GM19395 (cell line): ENCODE results near the gene PRSS58.

Experiments used
- ATAC-seq: cut with Tn5 transposase; IDR thresholded peaks from one replicate; pipeline ENCODE4 v1.9.1; 2021; ENCODE audit warnings: mild to moderate bottlenecking, moderate library complexity; ENCODE audit not compliant: unreplicated experiment

The PRSS58 gene, protein sequence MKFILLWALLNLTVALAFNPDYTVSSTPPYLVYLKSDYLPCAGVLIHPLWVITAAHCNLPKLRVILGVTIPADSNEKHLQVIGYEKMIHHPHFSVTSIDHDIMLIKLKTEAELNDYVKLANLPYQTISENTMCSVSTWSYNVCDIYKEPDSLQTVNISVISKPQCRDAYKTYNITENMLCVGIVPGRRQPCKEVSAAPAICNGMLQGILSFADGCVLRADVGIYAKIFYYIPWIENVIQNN

DNA sequence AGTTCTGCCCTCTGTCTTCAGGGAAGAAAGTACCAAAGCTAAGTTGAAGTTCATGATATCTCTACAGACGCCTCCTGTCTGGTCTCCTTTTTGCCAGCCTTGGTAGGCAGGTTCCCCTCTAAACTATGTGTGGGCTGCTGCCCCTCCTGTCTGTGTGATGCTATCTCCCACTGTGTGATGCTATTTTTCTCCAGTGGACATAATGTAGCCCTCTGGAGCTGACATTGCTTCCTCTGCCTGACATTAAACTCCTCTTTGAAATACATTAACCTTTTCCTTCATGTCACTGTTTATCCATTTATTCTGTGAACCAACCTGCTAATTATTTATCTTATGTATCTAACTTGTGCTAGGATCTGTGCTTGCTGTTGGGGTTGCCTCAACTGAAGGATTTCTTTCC lies at the start of gene PRSS58:
Gene PRSS58 (minus strand): TSS at position 101 of the 400 bp plus-strand sequence. CDS start 351 bp downstream, outside the sequence.
- no peak for ATAC-seq

DNA sequence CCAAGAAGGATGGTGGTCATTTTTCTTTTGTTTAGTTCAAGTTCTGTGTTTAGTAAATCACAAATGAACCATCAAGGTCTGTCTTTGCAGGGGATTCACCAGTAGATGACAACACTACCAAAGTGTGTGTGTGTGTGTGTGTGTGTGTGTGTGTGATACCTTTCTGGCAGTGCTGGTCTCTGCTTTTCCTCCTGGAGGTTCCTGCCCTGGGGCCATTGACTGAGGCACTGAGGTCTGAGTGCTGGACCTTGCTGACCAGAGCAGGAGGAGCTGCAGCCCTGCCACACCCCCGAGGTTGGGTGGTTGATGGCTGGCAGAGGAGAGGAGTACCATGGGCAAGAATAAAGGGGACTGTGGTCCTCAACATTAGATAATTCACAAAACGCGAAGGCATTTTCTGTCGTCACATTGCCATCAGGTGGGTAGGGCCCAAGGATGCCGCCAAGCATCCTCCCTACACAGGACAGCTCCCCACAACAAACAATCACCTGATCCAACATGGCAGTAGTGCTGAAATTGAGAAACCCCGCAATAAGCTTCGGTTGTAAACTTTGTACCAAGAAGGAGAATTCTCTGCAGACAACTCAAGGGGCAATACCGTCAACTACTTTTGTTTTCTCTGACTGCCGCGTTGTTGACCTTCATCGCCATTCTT lies 49.5 kb upstream of the PRSS58 start:
- no peak for ATAC-seq

DNA sequence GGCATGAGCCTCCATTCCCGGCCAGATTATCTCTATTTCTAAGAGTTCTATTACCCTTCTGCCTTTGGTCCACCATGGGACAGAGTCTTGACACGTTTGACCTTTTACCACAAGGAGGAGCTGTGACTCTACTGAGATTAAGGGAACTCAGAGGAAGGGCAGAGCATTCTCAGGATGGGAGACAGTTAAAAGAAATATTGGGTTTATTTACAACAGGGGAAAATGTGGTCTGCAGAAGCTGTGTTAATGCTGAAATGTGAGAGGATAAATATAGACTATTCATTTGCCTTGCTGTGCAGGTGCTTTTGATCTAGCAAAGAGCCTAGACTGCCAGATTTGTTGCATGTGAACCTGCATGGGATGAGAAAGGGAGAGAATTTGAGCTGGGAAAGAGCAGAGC lies 45.8 kb upstream of the PRSS58 start:
- no peak for ATAC-seq

DNA sequence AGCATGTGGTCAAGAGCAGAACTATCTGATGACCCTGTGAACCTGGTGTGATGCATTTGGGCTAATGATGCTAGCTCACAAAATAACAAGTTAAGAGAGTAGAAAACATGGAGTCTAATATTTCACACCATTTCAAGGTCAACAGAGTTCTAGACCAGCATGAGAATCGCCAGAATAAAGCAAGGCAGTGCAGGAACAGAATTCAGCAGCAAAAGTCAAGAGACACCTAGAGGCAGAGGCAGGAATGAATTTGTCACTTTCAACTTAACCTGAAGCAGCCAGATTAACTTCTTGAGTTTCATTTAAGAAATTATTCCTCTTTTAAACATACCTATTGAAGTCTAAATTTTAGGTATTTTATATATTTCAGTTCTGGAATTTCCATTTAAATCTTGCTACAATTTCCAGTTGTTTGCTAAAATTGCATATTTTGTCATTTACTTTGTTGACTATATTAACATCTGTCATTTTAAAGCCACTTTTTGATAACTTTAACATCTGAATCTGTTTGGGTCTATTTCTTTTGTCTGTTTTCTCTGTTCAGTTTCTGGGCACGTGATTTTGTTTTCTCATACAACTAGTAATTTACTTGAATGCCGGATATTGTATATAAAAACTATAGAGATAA lies 44.2 kb upstream of the PRSS58 start:
- ATAC-seq: no peak

DNA sequence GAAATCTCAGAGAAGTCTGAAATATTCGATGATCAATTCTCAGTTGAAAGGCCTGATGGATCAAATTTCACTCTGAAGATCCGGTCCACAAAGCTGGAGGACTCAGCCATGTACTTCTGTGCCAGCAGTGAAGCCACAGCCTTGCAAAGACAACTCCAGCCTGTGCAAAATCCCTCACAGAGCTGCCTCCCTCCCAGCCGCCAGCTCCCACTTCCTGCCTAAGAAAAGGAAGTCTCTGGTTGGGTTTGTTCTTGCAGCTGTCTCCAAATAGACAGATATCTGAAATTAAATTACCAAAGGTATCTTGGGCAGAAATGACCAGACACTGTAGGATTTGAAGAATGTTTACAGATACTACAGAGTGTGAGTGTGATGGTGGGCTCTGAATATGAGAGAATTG lies 43.4 kb upstream of the PRSS58 start:
- no peak for ATAC-seq

DNA sequence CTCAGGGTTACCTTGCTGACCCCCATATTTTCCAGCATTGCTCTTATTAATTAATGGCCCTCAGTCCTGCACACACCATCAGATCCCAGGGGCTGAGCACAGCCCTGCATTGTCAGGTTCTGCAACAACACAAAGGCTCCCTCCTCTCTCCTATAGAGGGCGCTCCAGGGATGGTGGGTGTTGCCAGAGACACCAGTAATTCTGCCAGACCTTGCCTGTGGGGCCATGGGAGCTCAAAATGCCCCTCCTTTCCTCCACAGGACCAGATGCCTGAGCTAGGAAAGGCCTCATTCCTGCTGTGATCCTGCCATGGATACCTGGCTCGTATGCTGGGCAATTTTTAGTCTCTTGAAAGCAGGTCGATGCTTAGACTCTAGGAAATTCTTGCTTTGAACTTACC lies 42.8 kb upstream of the PRSS58 start:
- no peak for ATAC-seq

DNA sequence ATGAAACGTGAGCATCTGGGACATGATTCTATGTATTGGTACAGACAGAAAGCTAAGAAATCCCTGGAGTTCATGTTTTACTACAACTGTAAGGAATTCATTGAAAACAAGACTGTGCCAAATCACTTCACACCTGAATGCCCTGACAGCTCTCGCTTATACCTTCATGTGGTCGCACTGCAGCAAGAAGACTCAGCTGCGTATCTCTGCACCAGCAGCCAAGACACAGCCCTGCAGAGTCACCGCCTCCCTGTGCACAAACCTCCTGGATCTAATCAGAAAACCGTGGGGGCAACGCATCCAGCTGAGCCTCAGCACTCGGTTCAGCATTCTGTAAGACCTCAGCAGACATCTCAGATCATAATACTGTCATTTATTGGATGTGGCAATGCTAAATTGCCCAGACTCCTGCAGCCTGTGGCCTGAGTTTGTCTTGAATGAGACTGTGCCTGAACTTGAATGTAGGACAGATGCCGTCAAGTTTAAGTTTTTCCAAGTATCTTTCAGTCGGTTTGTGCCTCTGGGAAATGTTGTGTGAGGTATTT lies 41.5 kb upstream of the PRSS58 start:
- no peak for ATAC-seq

DNA sequence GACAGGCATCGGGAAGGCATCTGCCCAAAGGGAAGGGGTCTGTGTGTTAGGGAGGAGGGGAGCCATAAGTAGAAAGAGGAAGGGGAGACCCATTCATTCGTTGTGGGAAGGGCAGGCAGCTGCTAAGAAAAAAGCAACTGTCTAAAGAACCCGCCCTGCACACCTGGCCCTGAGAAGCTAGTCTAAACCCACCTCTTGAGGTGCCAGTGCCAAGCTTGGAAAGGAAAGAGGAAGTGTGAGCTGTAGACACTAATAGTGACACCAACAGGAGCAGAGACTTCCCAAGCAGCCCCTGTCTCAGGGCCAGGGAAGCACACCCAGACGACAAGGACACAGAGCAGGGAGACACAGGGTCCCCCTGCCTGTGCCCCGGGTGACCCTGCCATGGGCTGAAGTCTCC lies 40.8 kb upstream of the PRSS58 start:
- no peak for ATAC-seq

DNA sequence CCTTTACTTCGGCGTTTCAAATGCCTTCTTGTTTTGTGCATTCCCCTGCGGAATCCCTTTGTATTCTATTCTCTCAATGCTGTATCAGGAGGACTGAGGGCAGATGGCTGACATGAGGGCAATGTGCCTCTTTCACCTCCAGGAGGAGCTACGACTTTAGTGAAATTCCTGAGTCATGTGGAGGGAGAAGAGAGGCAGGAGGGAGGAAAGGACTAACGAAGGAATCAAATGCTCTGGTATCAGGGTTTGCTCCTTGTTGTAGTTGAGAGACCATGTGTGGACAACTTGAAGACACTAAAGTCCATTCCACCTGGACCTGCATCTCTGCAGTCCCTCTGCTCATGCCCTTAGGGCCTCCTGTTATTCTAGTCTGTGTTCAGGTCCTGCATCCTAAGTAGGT lies 40.2 kb upstream of the PRSS58 start:
- ATAC-seq: no peak

DNA sequence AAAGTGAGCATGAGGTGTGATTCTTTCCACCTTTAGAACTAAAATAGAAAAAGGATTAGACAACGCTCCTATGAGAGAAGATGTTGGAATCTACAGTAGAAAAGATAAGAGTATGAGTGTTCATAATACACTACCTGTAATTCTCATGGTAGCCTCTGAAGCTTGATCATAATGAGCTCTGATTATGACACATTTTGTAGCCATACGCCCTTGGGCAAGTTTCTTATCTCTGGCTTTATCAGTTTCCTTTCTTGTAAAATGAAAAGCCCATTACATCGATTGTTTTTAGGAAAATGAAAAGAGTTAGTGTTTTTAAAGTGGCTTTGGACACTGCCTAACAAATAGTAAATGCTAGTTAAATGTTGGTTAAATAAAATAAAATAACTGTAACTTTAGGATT lies 22.4 kb upstream of the PRSS58 start:
- ATAC-seq: no peak

DNA sequence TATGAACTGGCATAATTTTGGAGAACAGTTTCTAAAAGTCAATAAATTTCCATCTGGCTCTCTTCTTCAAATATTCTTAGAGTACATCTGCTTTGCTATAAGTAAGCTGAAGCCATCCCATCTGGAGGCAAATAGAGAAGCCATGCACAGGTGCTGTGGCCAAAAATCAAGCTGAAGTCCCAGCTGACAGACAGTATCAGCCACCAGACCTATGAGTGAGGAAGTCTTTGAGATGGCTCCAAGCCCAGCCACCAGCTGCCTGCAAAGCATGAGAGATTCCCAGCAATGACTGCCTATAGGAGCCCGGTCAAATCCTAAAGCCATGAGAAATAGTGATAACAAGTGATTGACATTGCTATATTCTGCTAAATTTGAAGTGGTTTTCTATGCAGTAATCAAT lies 21.7 kb upstream of the PRSS58 start:
- no peak for ATAC-seq

DNA sequence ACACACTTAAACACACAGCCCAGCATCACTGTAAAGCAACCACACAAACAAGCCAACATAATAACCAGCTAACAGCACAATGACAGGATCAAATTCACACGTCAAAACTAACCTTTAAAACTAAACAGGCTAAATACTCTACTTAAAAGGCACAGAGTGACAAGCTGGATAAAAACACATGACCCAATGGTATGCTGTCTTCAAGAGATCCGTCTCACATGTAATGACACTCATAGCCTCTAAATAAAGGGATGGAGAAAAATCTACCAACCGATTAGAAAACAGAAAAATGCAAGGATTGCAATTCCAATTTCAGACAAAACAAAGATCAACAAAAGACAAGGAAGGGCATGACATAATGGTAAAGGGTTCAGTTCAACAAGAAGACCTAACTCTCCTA lies 17.2 kb upstream of the PRSS58 start:
- ATAC-seq: no peak

DNA sequence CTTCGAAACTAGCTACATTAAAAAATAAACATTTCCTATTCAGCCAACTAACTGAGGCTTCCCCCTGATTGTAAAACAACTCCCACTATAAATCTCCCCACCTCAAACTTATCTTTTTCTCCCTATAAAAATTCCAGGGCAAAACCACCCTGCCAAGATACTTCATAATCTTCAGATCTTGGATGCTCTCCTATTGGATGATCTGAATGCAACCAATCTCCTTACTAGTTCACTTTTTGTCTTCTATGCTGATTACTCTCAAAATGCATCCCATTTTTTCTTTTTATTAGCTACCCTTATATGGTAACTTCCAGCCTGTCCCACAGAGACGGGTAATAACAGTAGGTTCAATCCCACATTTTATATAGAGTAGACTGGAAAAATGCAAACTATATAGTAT lies 15.0 kb upstream of the PRSS58 start:
- no peak for ATAC-seq

DNA sequence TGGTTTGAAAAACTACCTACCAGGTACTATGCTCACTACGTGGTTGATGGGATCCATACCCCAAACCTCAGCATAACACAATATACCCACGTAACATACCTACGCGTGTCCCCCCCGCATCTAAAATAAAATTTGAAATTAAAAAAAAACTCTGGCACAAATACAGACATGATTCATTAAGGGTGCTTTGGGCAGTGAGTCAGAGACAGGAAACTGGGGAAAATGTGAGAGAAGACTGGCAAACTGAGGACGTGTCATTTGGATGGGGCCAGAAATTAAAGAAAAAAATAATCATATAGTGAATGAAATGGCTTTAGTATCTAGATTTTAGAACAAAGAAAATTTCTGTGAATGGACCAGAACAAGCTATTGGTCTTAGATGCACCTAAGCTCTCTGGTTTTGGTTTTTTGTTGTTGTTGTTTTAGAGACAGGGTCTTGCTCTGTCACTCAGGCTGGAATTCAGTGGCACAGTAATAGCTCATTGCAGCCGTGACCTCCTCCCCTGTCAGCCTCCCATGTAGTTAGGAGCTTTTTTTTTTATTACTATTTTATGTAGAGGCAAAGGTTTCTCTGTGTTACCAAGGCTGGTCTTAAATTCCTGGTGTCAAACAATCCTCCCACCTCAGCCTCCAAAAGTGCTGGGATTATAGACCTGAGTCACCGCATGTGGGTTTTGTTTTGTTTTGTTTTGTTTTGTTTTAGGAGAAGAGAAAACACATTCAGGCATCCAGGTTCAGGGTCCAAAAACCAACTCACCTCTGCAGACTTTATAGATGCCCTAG lies 5.9 kb upstream of the PRSS58 start:
- ATAC-seq: no peak

DNA sequence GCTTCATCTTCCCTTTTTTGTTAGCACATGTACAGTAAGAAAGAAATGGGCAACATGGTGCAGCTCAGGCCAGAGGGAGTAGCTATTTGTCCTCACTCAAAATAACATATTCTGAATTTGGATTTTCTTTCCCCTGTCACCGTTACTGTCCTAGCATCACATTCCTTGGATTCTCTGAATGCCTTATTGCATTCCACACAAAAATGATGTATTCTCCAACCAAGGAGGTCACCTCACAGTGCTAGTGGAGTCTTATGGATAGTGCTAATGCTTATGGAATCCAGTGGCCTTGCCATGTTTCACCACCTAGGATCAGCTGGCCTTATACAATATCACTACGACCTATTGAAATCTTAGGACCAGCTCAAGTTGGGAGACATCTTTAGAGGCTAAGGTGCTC lies 7.2 kb downstream of the PRSS58 start:
- ATAC-seq: no peak

DNA sequence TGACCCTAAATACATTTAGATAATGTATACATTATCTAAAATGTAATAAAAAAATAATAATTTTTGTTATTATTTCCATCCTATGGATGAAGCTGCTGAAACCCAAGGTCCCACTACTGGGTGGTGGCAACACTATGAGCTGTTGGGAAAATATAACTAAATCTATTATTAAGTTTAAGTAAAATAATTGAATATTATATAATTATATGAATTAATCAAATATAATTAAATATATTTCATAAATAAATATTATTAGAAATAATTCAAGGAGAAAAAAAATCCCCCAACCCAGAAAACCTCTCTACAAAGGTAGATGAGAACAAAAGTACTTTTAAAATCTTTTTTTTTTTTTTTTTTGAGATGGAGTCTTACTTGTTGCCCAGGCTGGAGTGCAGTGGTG lies 7.9 kb downstream of the PRSS58 start:
- ATAC-seq: no peak

DNA sequence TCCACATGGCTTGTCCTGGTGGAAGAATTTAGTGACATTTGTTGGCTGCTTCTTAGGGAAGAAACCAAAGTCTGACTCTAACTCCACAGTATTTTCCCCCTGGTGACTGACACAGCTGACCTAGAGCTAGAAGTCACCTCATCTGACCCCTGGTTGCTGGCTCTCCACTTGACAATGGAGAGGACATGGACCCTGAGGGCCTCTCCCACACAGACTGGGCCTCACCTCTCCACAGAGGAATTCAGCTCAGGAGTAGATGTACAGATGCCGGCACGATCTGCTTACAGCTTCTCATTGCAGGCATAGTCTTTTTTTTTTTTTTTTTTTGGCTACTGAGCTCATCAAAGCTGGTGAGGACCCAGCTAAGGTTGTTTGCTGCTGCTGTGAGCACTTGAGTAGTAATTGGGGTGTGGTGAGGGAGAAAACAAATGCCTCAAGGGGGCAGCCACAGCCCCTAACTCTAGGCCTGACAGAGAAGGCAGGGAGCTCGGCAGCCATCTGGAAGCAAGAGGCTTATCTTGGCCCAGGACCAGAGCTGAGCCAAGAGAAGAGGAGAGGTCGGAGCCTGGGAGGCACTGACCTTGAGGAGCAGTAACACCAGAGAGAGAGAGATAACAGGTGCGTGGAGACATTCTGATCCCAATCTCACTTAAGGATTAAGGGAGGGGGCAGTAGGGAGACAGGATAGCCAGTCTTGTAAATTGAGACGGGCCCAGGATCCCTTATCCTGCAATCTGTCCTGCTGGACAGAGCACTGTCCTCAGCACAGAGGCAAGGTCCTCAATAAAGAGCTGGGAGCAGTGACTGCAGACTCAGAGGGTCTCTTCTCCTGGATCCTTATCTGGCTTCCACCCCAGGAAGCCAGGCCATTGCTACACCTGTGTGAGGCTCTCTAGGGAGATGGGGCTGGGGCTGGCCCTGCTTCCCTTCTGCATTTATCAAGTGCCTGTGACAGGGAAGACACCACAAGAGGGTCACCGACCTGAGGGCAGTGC lies 9.4 kb downstream of the PRSS58 start:
- no peak for ATAC-seq

DNA sequence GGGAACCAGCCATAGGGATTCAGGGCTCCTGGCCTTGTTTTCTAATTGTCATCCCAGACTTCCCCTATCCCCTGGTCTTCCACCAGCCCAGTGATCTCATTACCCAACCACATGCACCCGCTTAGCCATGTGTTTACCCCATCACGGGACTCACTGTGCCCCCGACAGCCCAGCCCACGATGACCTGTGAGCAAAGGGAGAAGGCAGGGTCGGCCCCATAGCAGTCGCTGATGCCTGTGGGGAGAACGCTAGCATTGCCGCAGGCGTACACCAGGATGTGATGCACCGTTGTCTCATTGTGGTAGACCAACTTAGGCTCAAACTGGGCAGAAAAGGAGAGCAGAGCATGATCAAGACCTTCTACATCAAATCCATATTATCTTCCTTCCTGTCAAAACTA lies 14.0 kb downstream of the PRSS58 start:
- no peak for ATAC-seq

DNA sequence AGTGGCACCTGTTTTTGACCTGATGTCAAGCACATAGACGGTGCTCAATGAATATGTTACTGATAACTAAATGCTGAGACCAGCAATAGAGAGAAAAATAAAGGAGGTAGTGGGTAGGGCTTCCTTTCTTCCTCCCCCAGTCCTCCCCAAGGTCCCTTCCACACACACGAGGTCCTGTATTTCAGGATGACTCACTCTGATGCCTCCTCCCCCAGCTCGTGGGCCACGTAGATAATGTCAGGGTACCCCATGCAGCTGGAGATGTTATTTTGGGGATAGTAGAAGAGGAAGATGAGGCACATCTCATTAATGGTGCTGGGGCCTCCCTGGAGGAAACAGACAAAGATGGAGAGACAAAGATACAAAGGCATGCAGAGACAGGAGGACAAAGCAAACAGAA lies 17.3 kb downstream of the PRSS58 start:
- no peak for ATAC-seq

DNA sequence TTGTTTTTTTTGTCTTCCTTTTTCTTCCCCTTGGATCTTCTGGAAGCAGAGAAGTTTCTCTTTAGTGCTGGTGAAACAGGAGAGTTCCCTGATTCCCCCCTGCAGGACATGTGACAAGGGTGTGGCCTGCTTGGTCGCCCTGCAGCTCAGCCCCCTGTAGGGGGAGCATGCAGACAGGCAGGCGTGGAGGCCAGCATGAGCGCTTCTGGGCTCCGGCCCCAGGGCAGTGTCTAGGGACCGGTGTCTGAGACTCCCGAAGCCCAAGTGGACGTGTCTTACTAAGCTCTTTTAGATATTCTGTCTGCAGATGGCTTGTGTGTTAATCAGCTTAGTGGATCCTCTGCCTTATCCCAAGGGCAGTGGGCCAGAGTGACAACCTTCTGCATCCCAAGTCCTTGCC lies 26.1 kb downstream of the PRSS58 start:
- no peak for ATAC-seq
